Activated CD8-positive, alpha-beta memory T cell treated with anti-CD3 and anti-CD28 coated beads, Interleukin-2, amount 50 U/mL, for 1 hour (primary cell): ENCODE data around the gene IER3.

Experiments
- DNase-seq: peaks from one replicate; pipeline ENCODE4 v3.0.0-alpha.2; 2020; ENCODE audit errors: extremely low read depth

IER3 gene

GRCh38 chr6:30744054-30744805 lies at the start of gene IER3:
Gene IER3, minus strand, starts transcription at chr6:30744547. Its CDS starts 29 bp downstream, at chr6:30744518.
- no peak for DNase-seq

- no peak for DNase-seq
These were observed 49.3 kb upstream of the IER3 start for GRCh38 chr6:30793521-30794194.

- DNase-seq, result no peak
These were observed 48.4 kb upstream of the IER3 start for GRCh38 chr6:30792786-30793185.

GRCh38 chr6:30790724-30791383 lies 46.5 kb upstream of the IER3 start:
- DNase-seq, result no peak

- DNase-seq, result no peak
These were observed 45.3 kb upstream of the IER3 start for GRCh38 chr6:30789606-30790005.

GRCh38 chr6:30787954-30788353 lies 43.6 kb upstream of the IER3 start:
- no peak for DNase-seq

- DNase-seq, result no peak
These were observed 38.2 kb upstream of the IER3 start for GRCh38 chr6:30782425-30783014.

GRCh38 chr6:30781743-30782424 lies 37.5 kb upstream of the IER3 start:
- no peak for DNase-seq

- no peak for DNase-seq
These were observed 37.0 kb upstream of the IER3 start for GRCh38 chr6:30781395-30781742.

GRCh38 chr6:30780642-30780920 lies 36.2 kb upstream of the IER3 start:
- no peak for DNase-seq

- no peak for DNase-seq
These were observed 35.7 kb upstream of the IER3 start for GRCh38 chr6:30779850-30780641.

GRCh38 chr6:30778001-30778635 lies 33.8 kb upstream of the IER3 start:
- DNase-seq, result no peak

GRCh38 chr6:30777155-30777485 lies 32.8 kb upstream of the IER3 start:
- no peak for DNase-seq

GRCh38 chr6:30776390-30777154 lies 32.2 kb upstream of the IER3 start:
- DNase-seq, result no peak

GRCh38 chr6:30775104-30775503 lies 30.8 kb upstream of the IER3 start:
- DNase-seq, result no peak

GRCh38 chr6:30774701-30775100 lies 30.4 kb upstream of the IER3 start:
- DNase-seq, result no peak

- DNase-seq, result no peak
These were observed 26.2 kb upstream of the IER3 start for GRCh38 chr6:30770592-30770991.

GRCh38 chr6:30769853-30770524 lies 25.6 kb upstream of the IER3 start:
- no peak for DNase-seq

- peak; percentile 50 for DNase-seq
These were observed 24.9 kb upstream of the IER3 start for GRCh38 chr6:30769088-30769852.
